ENCODE data around the gene PRXL2A. TPM values are rescaled to one million over a fixed set of nuclear protein-coding genes. Genes with fewer than 3 reads are reported as not detected.

Gene PRXL2A
- total and polyA plus RNA-seq, 10 of the 15 experiments (the other 5 are each of a cell fraction or from before 2014, with no cell fraction given) = 2.8 to 15.6 (median 11.1) TPM

DNA sequence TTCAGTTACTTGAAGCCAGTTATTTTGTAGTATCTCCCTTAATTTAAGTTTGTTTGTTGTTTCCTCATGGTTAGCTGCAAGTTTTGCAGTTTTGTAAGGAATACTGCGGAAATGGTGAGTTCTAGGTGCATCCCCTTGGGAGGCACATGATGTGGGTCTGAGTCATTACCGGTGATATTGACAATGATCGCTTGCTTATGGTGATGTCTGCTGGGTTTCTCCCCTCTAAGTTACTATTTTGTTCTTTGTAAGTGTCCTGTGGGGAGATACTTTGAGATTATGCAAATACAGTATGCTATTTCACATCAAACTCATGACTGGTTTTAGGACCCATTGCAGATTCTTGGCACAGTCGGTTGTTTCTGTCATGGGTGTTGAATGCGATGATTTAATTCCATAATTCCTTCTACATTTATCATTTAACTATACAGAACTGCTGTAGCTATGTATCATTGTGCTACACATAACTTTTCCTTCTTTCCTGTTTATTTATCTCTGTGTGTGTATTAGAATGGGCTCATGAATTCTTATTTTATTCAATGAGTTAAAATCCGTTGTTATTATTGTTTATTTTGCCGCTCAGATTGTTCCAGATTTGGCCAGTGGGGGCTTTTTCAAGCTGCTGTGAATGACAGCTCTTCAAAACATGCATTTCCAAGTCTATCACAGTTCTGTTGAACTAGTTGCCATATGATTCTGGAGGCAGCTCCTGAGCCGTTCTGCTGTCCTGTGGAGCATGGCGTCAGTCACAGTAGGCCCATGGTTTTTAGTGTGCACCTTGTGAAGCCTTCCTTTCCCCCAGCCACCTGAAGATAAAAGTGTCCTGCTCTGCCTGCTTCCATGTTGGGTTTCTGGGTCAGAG, 64.1 kb downstream of the PRXL2A start (continued):
- TF ChIP-seq, protein P1, sequence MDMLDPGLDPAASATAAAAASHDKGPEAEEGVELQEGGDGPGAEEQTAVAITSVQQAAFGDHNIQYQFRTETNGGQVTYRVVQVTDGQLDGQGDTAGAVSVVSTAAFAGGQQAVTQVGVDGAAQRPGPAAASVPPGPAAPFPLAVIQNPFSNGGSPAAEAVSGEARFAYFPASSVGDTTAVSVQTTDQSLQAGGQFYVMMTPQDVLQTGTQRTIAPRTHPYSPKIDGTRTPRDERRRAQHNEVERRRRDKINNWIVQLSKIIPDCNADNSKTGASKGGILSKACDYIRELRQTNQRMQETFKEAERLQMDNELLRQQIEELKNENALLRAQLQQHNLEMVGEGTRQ (IDR thresholded peaks at IDR 0.05; ENCODE audit: borderline replicate concordance, low read depth, low read length) = peak; percentile 52; the same call in 1 of the 2 replicates
- TF ChIP-seq IRF4 (IDR thresholded peaks at IDR 0.05; ENCODE audit: low read depth, low read length) (peak; percentile 63), ESRRA (IDR thresholded peaks at IDR 0.05; ENCODE audit: low read length) (no peak), SIN3A (IDR thresholded peaks at IDR 0.05; ENCODE audit: low read depth, low read length) (no peak), MEF2A (IDR thresholded peaks at IDR 0.05; ENCODE audit: insufficient read depth, low read depth, low read length) (0 out of 2 replicates have a peak, but pooled peaks have one; percentile 40), FOXK2 (IDR thresholded peaks at IDR 0.05) (no peak), ZBED1 (IDR thresholded peaks at IDR 0.05; ENCODE audit: borderline replicate concordance) (peak; percentile 54; the same call in 1 of the 2 replicates), ATF7 (IDR thresholded peaks at IDR 0.05; ENCODE audit: low read depth) (peak; percentile 95), SMC3 (IDR thresholded peaks at IDR 0.05; ENCODE audit: borderline replicate concordance, low read length) (no peak), BHLHE40 (IDR thresholded peaks at IDR 0.05; ENCODE audit: borderline replicate concordance in 1 of 2, low read depth in 2 of 2, low read length in 1 of 2) (peak; percentile 84 to 89), SREBF1 (IDR thresholded peaks at IDR 0.05; ENCODE audit: low read length) (no peak), RELA (IDR thresholded peaks at IDR 0.05; ENCODE audit: borderline replicate concordance, partially characterized antibody) (no peak), BACH1 (IDR thresholded peaks at IDR 0.05; ENCODE audit: borderline replicate concordance) (peak; percentile 12; the same call in 1 of the 2 replicates), PAX5 (IDR thresholded peaks at IDR 0.05; ENCODE audit: borderline replicate concordance, low read depth, low read length) (0 out of 2 replicates have a peak, but pooled peaks have one; percentile 30), RB1 (IDR thresholded peaks at IDR 0.05; ENCODE audit: borderline replicate concordance) (no peak), MYC (IDR thresholded peaks at IDR 0.05; ENCODE audit: insufficient read depth, insufficient read length, insufficient replicate concordance, low read length, severe bottlenecking) (no peak), MEF2B (IDR thresholded peaks at IDR 0.05; ENCODE audit: partially characterized antibody, poor library complexity, severe bottlenecking) (peak; percentile 94)
- TF ChIP-seq, protein P2, sequence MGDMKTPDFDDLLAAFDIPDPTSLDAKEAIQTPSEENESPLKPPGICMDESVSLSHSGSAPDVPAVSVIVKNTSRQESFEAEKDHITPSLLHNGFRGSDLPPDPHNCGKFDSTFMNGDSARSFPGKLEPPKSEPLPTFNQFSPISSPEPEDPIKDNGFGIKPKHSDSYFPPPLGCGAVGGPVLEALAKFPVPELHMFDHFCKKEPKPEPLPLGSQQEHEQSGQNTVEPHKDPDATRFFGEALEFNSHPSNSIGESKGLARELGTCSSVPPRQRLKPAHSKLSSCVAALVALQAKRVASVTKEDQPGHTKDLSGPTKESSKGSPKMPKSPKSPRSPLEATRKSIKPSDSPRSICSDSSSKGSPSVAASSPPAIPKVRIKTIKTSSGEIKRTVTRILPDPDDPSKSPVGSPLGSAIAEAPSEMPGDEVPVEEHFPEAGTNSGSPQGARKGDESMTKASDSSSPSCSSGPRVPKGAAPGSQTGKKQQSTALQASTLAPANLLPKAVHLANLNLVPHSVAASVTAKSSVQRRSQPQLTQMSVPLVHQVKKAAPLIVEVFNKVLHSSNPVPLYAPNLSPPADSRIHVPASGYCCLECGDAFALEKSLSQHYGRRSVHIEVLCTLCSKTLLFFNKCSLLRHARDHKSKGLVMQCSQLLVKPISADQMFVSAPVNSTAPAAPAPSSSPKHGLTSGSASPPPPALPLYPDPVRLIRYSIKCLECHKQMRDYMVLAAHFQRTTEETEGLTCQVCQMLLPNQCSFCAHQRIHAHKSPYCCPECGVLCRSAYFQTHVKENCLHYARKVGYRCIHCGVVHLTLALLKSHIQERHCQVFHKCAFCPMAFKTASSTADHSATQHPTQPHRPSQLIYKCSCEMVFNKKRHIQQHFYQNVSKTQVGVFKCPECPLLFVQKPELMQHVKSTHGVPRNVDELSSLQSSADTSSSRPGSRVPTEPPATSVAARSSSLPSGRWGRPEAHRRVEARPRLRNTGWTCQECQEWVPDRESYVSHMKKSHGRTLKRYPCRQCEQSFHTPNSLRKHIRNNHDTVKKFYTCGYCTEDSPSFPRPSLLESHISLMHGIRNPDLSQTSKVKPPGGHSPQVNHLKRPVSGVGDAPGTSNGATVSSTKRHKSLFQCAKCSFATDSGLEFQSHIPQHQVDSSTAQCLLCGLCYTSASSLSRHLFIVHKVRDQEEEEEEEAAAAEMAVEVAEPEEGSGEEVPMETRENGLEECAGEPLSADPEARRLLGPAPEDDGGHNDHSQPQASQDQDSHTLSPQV (IDR thresholded peaks at IDR 0.05) = no peak
- TF ChIP-seq, protein P3, sequence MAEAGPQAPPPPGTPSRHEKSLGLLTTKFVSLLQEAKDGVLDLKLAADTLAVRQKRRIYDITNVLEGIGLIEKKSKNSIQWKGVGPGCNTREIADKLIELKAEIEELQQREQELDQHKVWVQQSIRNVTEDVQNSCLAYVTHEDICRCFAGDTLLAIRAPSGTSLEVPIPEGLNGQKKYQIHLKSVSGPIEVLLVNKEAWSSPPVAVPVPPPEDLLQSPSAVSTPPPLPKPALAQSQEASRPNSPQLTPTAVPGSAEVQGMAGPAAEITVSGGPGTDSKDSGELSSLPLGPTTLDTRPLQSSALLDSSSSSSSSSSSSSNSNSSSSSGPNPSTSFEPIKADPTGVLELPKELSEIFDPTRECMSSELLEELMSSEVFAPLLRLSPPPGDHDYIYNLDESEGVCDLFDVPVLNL (IDR thresholded peaks at IDR 0.05; ENCODE audit: low read depth, low read length) = no peak
- TF ChIP-seq, protein P4, sequence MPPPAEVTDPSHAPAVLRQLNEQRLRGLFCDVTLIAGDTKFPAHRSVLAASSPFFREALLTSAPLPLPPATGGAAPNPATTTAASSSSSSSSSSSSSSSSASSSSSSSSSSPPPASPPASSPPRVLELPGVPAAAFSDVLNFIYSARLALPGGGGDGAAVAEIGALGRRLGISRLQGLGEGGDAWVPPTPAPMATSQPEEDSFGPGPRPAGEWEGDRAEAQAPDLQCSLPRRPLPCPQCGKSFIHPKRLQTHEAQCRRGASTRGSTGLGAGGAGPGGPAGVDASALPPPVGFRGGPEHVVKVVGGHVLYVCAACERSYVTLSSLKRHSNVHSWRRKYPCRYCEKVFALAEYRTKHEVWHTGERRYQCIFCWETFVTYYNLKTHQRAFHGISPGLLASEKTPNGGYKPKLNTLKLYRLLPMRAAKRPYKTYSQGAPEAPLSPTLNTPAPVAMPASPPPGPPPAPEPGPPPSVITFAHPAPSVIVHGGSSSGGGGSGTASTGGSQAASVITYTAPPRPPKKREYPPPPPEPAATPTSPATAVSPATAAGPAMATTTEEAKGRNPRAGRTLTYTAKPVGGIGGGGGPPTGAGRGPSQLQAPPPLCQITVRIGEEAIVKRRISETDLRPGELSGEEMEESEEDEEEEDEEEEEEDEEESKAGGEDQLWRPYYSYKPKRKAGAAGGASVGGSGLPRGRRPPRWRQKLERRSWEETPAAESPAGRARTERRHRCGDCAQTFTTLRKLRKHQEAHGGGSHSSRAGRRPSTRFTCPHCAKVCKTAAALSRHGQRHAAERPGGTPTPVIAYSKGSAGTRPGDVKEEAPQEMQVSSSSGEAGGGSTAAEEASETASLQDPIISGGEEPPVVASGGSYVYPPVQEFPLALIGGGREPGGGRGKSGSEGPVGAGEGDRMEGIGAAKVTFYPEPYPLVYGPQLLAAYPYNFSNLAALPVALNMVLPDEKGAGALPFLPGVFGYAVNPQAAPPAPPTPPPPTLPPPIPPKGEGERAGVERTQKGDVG (CRISPR knock-in tag; IDR thresholded peaks at IDR 0.05) = no peak

All from GM12878 (cell line).